ENCODE data around the gene CDK10. TPM values are rescaled to one million over a fixed set of nuclear protein-coding genes. Genes with fewer than 3 reads are reported as not detected.

CDK10 gene
- total RNA-seq, 1 donor from 2014 or later: 32.9 TPM

DNA sequence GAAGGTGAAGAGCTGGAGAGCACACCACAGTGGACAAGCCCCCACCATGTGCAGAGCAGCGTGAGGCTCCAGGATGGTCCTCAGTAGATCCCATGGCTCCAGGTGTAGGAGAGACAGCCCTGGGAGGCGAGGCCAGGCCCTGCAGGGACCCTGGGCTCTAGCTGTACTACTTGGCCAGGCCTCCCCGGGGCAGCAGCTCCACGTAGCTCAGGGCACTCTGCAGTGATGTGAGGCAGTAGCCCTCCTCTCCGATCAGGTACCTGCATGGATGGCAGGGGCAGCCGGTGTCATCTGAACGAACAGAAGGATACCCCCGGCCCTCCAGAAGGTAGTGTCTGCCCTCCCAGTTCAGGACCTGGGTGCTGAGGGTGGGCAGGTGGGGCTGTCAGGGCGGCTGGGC lies 21.2 kb downstream of the CDK10 start:
- DNase-seq (ENCODE audit: low spot score): no peak

DNA sequence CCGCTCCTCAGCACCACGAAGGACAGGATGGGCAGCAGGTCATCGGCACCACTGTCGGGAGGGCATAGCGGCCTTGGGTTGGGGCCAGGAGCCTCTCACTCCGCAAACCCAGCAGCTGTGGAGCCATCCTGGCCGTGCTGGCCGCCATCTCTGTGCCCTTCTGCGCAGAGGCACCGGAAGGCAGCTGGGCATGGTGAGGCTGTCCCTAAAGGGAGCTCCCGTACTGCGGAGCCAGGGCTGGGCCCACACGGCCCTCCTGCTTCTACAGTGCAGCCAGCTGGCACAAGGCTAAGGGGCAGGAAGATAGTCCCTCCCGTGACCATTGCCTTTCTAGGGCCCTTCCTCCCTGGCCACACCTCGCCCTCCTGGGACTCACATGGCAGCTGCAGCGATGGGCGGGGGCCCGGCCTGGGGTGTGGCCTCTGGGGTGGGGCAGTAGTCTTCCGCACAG lies 22.0 kb downstream of the CDK10 start:
- intact Hi-C loops (cut with DNase I): loop anchor here (5.0 kb wide), 1 partner anchor 84 kb away; no protein-coding TSS in a partner anchor
- DNase-seq (ENCODE audit: low spot score): no peak

More for the DNA sequence above, 21.2 kb downstream of the CDK10 start:
- intact Hi-C loops (cut with DNase I): loop anchor here (2.0 to 5.0 kb wide), 2 partner anchors 13 to 85 kb away; partner anchors contain the start of genes VPS9D1 and ZNF276

DNA sequence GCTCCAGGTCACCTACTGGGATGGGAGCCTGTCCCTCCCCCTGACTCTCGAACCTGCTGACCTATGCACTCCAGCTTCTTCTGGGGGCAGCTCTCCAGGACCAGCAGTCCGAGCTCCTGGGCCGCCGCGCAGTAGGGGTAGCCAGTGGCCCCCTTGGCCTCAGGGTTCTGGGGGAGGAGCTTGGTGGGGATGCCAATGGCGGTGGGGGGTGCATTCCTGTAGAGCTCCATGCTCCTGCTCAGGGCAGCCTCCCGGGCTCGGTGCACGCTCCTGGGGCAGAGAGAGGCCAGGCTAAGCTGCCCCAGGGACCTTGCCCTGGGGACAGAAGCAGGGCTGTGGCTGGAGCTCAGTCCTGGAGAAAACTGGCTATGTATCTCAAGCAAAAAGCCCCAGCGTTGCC lies 22.7 kb downstream of the CDK10 start:
- intact Hi-C loops (cut with DNase I): loop anchor here (5.0 kb wide), 1 partner anchor 83 kb away; no protein-coding TSS in a partner anchor
- no peak for DNase-seq (ENCODE audit: low spot score)

DNA sequence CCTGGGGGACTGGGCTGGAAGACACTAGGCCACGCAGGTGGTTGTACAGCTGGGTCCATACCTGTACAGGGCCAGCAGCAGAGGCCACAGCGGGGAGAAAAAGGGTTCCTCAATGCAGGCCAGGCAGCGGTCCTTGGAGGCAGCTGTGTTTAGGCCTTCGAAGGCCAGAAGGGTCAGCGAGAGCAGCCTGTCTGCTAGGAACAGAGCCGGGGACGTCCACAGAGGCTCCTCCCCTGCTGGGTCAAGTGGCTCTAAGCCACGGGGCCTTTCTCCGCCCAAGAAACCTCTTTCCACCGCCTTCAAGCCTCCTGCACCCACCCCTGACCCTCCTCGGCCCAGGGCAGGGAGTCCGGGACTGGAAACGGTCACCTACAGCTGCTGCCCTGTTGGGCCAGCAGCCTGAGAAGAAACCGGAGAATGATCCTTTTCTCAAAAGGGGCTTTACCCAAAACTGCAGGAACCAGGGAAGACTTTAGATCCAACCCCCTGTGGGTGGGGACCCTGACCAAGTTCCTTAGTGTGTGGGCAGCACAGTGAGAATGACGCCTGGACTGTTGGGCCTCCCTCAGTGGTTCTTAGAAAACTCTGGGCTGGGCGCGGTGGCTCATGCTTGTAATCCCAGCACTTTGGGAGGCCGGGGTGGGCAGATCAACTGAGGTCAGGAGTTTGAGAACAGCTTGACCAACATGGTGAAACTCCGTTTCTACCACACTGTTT lies 23.4 kb downstream of the CDK10 start:
- intact Hi-C loops (cut with DNase I): loop anchor here (5.0 kb wide), 1 partner anchor 82 kb away; no protein-coding TSS in a partner anchor
- no peak for DNase-seq (ENCODE audit: low spot score)

DNA sequence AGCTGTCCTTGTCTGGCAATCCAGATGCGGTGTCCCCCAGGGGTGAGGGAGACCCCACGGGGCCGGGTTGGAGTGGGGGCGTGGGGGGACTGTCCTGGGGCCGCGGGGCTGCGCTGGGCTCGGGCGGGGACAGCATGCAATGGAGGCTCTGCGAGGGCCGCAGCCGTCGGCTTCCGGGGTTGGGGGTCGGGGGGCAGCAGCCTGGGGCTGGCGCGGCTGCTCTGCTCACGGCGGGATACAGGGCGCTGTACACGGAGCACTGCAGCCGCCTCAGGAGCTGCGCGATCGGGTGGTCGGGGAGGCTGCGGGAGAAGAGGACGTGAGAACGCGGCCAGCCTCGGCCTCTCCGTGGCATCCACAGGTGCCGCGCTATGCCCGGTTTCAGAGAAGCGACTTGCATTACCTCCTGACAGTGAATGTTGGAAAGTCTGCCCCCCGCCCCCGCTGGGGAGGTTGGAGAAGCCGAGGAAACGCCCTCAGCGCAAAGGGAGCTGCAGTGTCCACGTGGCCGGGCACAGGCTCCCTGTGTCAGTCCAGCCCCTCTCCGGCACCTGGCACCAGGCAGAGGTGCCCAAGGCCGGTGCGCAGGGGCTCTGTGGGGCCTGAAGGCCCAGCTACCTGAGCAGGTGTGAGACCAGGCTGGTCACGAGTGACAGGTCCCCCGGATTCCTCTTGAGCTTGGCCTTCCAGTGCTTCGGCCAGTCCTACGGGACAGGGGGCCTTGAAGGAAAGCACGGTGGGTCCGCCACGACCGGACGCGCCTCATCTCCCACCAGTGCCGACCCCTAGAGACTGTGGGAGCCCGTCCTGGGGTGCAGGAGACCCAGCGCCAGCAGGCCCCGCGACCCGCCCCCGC lies 24.4 kb downstream of the CDK10 start:
- intact Hi-C loops (cut with DNase I): no loop called here
- no peak for DNase-seq (ENCODE audit: low spot score)

DNA sequence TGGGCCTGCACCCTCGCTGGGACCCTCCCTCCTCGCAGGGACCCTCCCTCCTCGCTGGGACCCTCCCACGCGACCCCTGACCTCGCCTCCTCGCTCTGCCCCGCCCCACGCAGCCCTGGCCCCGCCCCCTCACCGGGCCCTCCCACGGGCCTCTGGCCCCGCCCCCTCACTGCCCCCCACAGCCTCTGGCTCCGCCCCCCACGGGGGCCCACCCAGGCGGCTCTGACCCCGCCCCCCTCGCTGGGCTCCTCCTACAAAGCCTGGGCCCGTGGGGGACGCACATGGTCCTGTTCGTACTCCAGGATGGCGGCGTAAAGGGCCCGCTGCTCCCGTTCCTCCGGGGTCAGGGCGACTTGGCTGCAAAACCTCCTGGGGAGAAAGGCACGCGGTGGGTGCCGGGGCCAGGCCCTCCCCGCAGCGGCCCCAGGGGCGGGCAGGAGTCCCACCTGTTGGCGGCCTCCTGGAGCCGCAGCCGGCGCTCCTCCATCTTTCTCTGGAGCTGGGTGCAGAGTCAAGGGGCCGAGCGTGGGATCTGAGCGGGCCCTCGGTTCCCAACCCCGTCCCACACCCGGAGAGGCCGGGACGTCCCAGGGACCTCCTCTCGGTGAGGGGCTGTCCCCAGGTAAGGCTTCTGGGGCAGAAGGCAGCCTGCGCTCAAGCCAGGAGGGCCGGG lies 25.2 kb downstream of the CDK10 start:
- intact Hi-C loops (cut with DNase I): no loop called here
- no peak for DNase-seq (ENCODE audit: low spot score)

DNA sequence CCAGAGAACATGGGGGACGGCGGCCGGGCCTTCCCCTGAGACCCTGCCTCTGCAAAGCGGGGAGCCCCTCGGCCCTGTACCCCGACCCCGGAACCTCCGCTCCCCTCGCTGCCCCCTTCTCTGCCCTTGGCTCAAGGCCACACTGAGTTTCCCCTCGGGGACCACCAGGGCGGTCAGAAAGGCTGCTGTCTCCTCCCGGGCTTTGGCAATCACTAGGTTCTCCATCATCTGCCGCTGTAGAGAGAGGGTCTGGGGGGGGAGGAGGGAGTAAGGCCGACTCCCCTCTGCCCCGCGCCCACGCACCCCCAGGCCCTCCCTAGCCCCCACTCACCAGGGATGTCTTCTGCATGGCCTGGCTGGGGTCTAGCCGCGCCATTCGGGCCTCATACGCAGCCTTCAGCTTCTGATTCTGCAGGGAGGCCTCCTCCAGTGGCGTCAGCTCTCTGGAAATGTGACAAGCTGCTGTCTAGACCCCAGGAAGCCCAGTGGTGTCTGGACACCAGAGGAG lies 25.8 kb downstream of the CDK10 start:
- DNase-seq (ENCODE audit: low spot score): no peak
- intact Hi-C loops (cut with DNase I): no loop called here

DNA sequence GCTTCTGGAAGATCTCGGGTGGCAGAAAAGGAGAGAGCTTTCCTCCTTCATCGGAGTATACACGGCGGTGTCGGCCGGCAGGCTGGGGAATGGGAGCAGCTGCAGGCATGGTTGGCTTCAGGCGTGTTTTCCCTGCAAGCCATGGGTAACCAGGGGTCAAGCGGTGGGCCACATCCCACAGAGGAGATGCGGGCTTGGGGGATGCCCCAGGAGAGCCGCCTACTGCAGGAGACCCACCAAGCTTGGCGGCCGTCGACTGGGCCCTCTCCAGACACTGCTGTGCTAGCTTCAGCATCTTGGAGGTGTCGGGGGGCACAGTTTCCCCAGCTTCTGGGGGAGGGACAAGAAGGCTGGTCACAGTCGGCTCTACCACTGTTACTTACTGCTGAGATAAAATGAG lies 30.0 kb downstream of the CDK10 start:
- no peak for DNase-seq (ENCODE audit: low spot score)
- intact Hi-C loops (cut with DNase I): no loop called here

DNA sequence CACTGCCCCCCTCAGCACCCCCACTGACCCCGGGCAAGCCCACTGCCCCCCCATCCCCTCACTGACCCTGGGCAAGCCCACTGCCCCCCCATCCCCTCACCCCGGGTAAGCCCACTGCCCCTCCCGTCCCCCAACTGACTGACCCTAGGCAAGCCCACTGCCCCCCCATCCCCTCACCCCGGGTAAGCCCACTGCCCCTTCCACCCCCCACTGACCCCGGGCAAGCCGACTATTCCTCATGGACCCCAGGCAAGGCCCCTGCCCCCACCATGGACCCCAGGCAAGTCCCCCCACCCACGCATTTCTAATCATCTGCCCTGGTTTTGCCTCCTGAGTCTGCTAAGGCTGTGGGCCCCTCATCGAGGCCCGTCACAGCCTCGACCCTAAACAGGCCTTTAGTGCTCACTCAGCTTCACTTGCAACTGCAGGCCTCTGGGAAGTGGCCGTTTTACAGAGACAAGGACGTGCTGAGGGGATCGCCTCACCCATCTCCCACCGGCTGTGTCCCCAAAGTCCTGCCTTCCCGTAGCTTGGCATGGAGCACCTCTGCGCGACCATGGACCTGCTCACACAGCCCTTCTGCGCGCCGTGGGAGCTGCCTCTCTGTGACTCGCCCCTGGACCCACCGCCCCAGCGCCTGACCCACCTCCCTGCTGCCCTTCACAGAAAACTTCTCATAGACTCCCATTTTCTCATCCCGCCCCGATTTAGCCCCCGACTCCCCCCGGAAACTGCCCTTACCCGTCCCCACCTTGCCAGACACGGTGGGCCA lies 30.6 kb downstream of the CDK10 start:
- intact Hi-C loops (cut with DNase I): no loop called here
- DNase-seq (ENCODE audit: low spot score): no peak

DNA sequence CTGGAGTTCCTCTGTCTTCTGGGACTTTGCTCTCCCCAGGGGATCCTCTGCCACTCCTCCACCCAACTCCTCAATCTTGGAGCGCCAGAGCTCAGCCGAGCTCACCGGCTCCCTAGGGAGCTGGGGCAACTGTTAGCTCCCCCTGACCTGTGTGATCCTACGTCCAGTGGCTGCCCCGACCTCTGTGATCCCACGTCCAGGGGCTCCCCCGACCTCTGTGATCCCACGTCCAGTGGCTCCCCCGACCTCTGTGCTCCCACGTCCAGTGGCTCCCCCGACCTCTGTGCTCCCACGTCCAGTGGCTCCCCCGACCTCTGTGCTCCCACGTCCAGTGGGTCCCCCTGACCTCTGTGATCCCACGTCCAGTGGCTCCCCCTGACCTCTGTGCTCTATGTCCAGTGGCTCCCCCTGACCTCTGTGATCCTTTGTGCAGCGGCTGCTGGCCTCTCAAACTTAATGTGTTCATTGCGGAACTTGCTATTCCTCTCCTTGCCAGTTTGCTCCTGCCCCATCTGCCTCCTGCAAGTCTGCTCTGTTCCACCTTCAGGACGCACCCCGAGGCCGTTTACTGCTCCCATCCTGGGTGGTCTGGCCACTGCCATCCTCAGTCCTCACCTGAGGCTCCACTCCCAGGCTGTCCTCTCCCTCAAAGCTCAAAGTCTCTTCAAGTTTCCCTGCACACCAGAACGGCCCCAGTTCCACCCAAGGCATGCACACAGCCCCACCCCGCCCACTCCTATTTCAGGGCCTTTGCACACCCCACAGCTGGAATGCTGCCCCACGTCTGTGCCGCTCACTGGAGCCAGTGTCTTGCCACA lies 31.4 kb downstream of the CDK10 start:
- intact Hi-C loops (cut with DNase I): no loop called here
- no peak for DNase-seq (ENCODE audit: low spot score)

DNA sequence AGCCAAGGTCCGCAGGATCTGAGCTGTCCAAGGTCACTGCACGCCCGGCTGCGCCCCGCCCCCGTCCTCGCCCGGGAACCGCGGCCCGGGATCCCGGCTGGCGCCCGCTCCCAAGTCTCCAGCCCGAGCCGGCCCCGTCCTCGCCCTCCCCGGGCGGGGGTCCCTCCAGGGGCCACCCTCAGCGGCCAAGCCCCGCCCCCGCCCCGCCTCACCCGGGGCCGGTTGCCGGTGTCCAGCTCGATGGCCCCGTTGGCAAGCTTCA lies 34.0 kb downstream of the CDK10 start:
- intact Hi-C loops (cut with DNase I): loop anchor here (2.0 to 5.0 kb wide), 2 partner anchors 14 to 202 kb away; partner anchors contain the start of gene TUBB3
- no peak for DNase-seq (ENCODE audit: low spot score)

DNA sequence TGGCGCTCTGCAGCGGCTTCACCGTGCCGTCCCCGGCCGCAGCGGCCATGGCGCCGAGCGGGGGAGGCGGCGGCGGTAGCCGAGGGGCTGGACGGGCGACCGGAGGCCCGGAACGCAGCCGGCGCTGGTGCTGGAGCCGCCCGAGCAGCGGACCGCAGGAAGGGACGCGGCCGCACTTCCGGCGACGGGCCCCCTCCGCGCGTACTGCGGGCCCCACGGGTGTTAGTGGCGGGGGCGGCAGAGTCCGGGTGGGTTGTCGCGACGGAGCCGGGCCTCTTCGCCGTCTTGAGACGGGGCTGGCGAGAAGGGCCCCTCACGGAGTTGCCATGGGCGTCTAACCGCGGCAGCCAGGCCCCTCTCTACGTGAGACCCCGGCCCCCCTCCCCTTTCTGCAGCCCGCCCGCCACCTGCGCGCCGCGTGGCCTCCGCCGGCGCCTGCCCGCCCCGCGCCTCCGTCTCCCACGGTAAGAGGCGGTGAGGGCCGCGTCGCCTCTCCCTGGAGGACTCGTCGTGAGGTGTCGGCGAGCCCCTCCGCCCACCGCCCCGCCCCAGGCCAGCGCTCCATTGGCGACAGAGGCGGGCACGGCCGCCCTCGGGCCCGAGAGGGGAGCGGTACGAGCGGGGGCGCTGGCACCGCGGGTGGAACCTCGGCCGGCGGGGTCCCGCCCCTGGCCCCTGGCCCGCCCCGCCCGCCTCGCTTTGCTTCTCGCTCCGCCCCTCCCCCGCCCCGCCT lies 34.5 kb downstream of the CDK10 start, which contains the start of the genes VPS9D1 and ZNF276:
TSS of gene VPS9D1 (minus strand) at position 86 of the 733 bp plus-strand sequence. CDS start at position 49, 37 bp downstream.
TSS of gene ZNF276 (plus strand) at position 725 of the 733 bp plus-strand sequence. CDS start 104 bp downstream, outside the sequence.
- intact Hi-C loops (cut with DNase I): loop anchor here (2.0 to 5.0 kb wide), 2 partner anchors 14 to 201 kb away; partner anchors contain the start of gene TUBB3
- DNase-seq (ENCODE audit: low spot score): peak; percentile 93

DNA sequence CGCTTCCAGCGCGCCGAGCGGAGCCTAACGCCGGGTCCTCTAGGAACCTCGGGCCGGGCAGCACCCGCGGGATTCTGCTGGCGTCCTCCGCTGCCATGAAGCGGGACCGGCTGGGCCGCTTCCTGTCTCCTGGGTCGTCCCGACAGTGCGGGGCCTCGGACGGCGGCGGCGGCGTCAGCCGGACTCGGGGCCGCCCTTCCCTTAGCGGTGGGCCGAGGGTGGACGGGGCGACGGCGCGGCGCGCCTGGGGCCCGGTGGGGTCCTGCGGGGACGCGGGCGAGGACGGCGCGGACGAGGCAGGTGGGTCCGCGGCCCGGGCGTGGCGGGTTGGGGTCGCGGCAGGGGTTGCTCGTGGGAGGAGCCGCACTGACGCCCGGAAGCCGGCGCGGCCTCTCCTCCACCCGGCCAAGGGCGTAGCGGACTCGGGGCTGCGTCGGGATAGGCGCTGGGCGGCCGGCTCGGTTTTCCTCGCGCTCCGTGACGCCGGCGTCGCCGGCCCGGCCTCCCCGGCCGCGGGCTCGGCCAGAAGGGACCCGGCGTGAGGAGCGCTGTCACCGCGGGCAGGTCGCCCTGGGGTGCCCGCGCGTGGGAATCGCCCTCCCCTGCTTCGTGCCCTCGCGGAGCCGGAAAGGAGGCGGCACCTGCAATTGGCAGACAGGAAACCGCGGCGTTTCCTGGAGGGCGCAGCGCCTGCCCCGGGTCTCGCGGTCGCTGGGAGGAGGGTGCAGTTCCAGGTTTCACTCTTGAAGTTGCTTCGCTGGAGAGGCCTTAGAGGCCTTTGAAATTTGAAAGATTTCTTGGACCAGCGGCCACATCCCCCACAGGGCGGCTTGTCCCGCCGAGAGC lies 35.3 kb downstream of the CDK10 start:
- intact Hi-C loops (cut with DNase I): loop anchor here (2.0 to 5.0 kb wide), 2 partner anchors 15 to 201 kb away; partner anchors contain the start of gene TUBB3
- DNase-seq (ENCODE audit: low spot score): peak; percentile 91

DNA sequence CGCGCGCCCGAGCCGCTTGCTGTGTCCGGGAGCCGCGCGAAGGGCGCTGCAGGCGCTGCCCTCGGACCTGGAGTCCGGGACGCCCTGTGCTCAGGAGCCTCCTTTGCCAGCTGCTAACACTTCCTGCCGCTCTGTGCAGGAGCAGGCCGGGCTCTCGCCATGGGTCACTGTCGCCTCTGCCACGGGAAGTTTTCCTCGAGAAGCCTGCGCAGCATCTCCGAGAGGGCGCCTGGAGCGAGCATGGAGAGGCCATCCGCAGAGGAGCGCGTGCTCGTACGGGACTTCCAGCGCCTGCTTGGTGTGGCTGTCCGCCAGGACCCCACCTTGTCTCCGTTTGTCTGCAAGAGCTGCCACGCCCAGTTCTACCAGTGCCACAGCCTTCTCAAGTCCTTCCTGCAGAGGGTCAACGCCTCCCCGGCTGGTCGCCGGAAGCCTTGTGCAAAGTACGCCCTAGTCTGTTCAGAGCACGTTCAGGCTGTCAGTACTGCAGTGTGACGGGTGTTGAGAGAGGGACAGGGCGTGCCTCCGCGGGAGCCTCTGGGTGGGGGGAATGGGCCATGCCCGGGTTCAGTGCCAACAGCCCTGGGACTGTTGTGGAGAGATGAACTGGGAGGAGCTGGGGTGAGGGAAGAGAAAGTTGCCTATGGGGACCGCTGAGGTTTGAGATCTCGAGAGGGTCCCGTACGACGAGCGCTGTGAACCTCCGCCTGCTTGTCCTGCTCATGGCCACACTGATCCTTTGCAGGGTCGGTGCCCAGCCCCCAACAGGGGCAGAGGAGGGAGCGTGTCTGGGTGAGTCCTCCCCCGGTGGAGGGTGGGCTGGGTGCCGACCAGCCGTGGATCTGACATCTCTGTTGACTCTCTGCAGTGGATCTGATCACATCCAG lies 36.1 kb downstream of the CDK10 start:
- intact Hi-C loops (cut with DNase I): loop anchor here (5.0 kb wide), 1 partner anchor 200 kb away; the partner anchor contains the start of gene TUBB3
- DNase-seq (ENCODE audit: low spot score): peak; percentile 83
